ENCODE data around the gene RNASE11.
"Not testable (repeated sequence)": the region's sequence is repeated elsewhere in the genome, so short reads cannot be mapped to it uniquely, and the experiment has no call there.

Gene RNASE11

GRCh38 chr14:20610002-20610765 is 22.4 kb upstream of the RNASE11 start:
- Histone ChIP-seq H3K36me3 (ENCODE audit: control insufficient read depth, insufficient read depth, low read length) (no peaks in the 10 kb centered on the region), H3K4me3 (ENCODE audit: low read length) (peak overlapping the region; percentile 43), H3K9ac (ENCODE audit: low read length) (peak overlapping the region; percentile 19), H3K27me3 (ENCODE audit: control insufficient read depth, insufficient read depth, low read length) (no peaks in the 10 kb centered on the region), H3K4me1 (ENCODE audit: control insufficient read depth, insufficient read depth, low read length) (peaks cover 13% of the 10 kb centered on the region), H3K9me3 (ENCODE audit: control insufficient read depth, low read length) (no peaks in the 10 kb centered on the region)

- peaks cover 13% of the 10 kb centered on the region for H3K4me1 ChIP-seq (ENCODE audit: control insufficient read depth, insufficient read depth, low read length)
- H3K9me3 ChIP-seq (ENCODE audit: control insufficient read depth, low read length) = no peaks in the 10 kb centered on the region
- H3K9ac ChIP-seq (ENCODE audit: low read length) = peak overlapping the region; percentile 19
Observed at GRCh38 chr14:20609215-20610001, 21.6 kb upstream of the RNASE11 start.

GRCh38 chr14:20608383-20609110 is 20.7 kb upstream of the RNASE11 start:
- no peaks in the 10 kb centered on the region for H3K36me3 ChIP-seq (ENCODE audit: control insufficient read depth, insufficient read depth, low read length)
- no peaks in the 10 kb centered on the region for H3K27me3 ChIP-seq (ENCODE audit: control insufficient read depth, insufficient read depth, low read length)
- H3K9ac ChIP-seq (ENCODE audit: low read length) = peak overlapping the region; percentile 19
- H3K4me3 ChIP-seq (ENCODE audit: low read length) = no peak overlapping the region
- peaks cover 13% of the 10 kb centered on the region for H3K4me1 ChIP-seq (ENCODE audit: control insufficient read depth, insufficient read depth, low read length)
- no peaks in the 10 kb centered on the region for H3K9me3 ChIP-seq (ENCODE audit: control insufficient read depth, low read length)

More at GRCh38 chr14:20609215-20610001, 21.6 kb upstream of the RNASE11 start:
- peak overlapping the region; percentile 43 for H3K4me3 ChIP-seq (ENCODE audit: low read length)
- no peaks in the 10 kb centered on the region for H3K36me3 ChIP-seq (ENCODE audit: control insufficient read depth, insufficient read depth, low read length)
- H3K27me3 ChIP-seq (ENCODE audit: control insufficient read depth, insufficient read depth, low read length) = no peaks in the 10 kb centered on the region

GRCh38 chr14:20607617-20608016 is 19.8 kb upstream of the RNASE11 start:
- no peaks in the 10 kb centered on the region for H3K36me3 ChIP-seq (ENCODE audit: control insufficient read depth, insufficient read depth, low read length)
- H3K9me3 ChIP-seq (ENCODE audit: control insufficient read depth, low read length) = no peaks in the 10 kb centered on the region
- H3K4me3 ChIP-seq (ENCODE audit: low read length) = no peak overlapping the region
- no peak overlapping the region for H3K9ac ChIP-seq (ENCODE audit: low read length)
- no peaks in the 10 kb centered on the region for H3K27me3 ChIP-seq (ENCODE audit: control insufficient read depth, insufficient read depth, low read length)
- H3K4me1 ChIP-seq (ENCODE audit: control insufficient read depth, insufficient read depth, low read length) = peaks cover 13% of the 10 kb centered on the region

GRCh38 chr14:20606902-20607242 is 19.1 kb upstream of the RNASE11 start:
- H3K9me3 ChIP-seq (ENCODE audit: control insufficient read depth, low read length) = no peaks in the 10 kb centered on the region
- peaks cover 13% of the 10 kb centered on the region for H3K4me1 ChIP-seq (ENCODE audit: control insufficient read depth, insufficient read depth, low read length)
- H3K4me3 ChIP-seq (ENCODE audit: low read length) = no peak overlapping the region
- no peaks in the 10 kb centered on the region for H3K27me3 ChIP-seq (ENCODE audit: control insufficient read depth, insufficient read depth, low read length)
- H3K9ac ChIP-seq (ENCODE audit: low read length) = no peak overlapping the region
- no peaks in the 10 kb centered on the region for H3K36me3 ChIP-seq (ENCODE audit: control insufficient read depth, insufficient read depth, low read length)

- Histone ChIP-seq H3K4me1 (ENCODE audit: control insufficient read depth, insufficient read depth, low read length) (peaks cover 13% of the 10 kb centered on the region), H3K36me3 (ENCODE audit: control insufficient read depth, insufficient read depth, low read length) (no peaks in the 10 kb centered on the region), H3K4me3 (ENCODE audit: low read length) (no peak overlapping the region), H3K27me3 (ENCODE audit: control insufficient read depth, insufficient read depth, low read length) (no peaks in the 10 kb centered on the region), H3K9me3 (ENCODE audit: control insufficient read depth, low read length) (no peaks in the 10 kb centered on the region), H3K9ac (ENCODE audit: low read length) (no peak overlapping the region)
Observed at GRCh38 chr14:20606190-20606901, 18.5 kb upstream of the RNASE11 start.

GRCh38 chr14:20603813-20604690 is 16.3 kb upstream of the RNASE11 start:
- H3K9ac ChIP-seq (ENCODE audit: low read length) = no peak overlapping the region
- H3K9me3 ChIP-seq (ENCODE audit: control insufficient read depth, low read length) = no peaks in the 10 kb centered on the region
- H3K4me1 ChIP-seq (ENCODE audit: control insufficient read depth, insufficient read depth, low read length) = peaks cover 13% of the 10 kb centered on the region

GRCh38 chr14:20602583-20602982 is 14.8 kb upstream of the RNASE11 start:
- Histone ChIP-seq H3K9ac (ENCODE audit: low read length) (no peak overlapping the region), H3K27me3 (ENCODE audit: control insufficient read depth, insufficient read depth, low read length) (no peaks in the 10 kb centered on the region), H3K9me3 (ENCODE audit: control insufficient read depth, low read length) (no peaks in the 10 kb centered on the region), H3K36me3 (ENCODE audit: control insufficient read depth, insufficient read depth, low read length) (no peaks in the 10 kb centered on the region), H3K4me3 (ENCODE audit: low read length) (no peak overlapping the region), H3K4me1 (ENCODE audit: control insufficient read depth, insufficient read depth, low read length) (peaks cover 13% of the 10 kb centered on the region)

More at GRCh38 chr14:20603813-20604690, 16.3 kb upstream of the RNASE11 start:
- Histone ChIP-seq H3K27me3 (ENCODE audit: control insufficient read depth, insufficient read depth, low read length) (no peaks in the 10 kb centered on the region), H3K4me3 (ENCODE audit: low read length) (no peak overlapping the region), H3K36me3 (ENCODE audit: control insufficient read depth, insufficient read depth, low read length) (no peaks in the 10 kb centered on the region)

- Histone ChIP-seq H3K4me3 (ENCODE audit: low read length) (no peak overlapping the region), H3K36me3 (ENCODE audit: control insufficient read depth, insufficient read depth, low read length) (no peaks in the 10 kb centered on the region), H3K9me3 (ENCODE audit: control insufficient read depth, low read length) (no peaks in the 10 kb centered on the region), H3K4me1 (ENCODE audit: control insufficient read depth, insufficient read depth, low read length) (peaks cover 5% of the 10 kb centered on the region), H3K9ac (ENCODE audit: low read length) (no peak overlapping the region), H3K27me3 (ENCODE audit: control insufficient read depth, insufficient read depth, low read length) (no peaks in the 10 kb centered on the region)
Observed at GRCh38 chr14:20601522-20601921, 13.7 kb upstream of the RNASE11 start.

GRCh38 chr14:20597108-20597507 is 9.3 kb upstream of the RNASE11 start:
- Histone ChIP-seq H3K27me3 (ENCODE audit: control insufficient read depth, insufficient read depth, low read length) (no peaks in the 10 kb centered on the region), H3K36me3 (ENCODE audit: control insufficient read depth, insufficient read depth, low read length) (no peaks in the 10 kb centered on the region), H3K4me3 (ENCODE audit: low read length) (no peak overlapping the region), H3K9me3 (ENCODE audit: control insufficient read depth, low read length) (no peaks in the 10 kb centered on the region), H3K9ac (ENCODE audit: low read length) (no peak overlapping the region), H3K4me1 (ENCODE audit: control insufficient read depth, insufficient read depth, low read length) (no peaks in the 10 kb centered on the region)

GRCh38 chr14:20595726-20596125 is 7.9 kb upstream of the RNASE11 start:
- H3K4me1 ChIP-seq (ENCODE audit: control insufficient read depth, insufficient read depth, low read length); H3K9ac ChIP-seq (ENCODE audit: low read length); H3K4me3 ChIP-seq (ENCODE audit: low read length); H3K36me3 ChIP-seq (ENCODE audit: control insufficient read depth, insufficient read depth, low read length); H3K9me3 ChIP-seq (ENCODE audit: control insufficient read depth, low read length); H3K27me3 ChIP-seq (ENCODE audit: control insufficient read depth, insufficient read depth, low read length): not testable (repeated sequence)
